Caco-2 (cell line): ENCODE data around the gene PARD6G. TPM values are rescaled to one million over a fixed set of nuclear protein-coding genes. Genes with fewer than 3 reads are reported as not detected.

ENCODE experiments used
- BruUV-seq: library from RNA; stranded (reverse); fragments of 400-500 nt; replicated peaks from 2 replicates; lab custom pipeline; 2021; lab: Mats Ljungman, UMichigan
- CTCF ChIA-PET: fragments of 300-600 bp; sonication (Branson Sonifier 250); formaldehyde crosslinking; loops from one replicate; lab custom pipeline; 2022; ENCODE audit warnings: antibody characterized with exemption; lab: Charles Lee
- POLR2A ChIA-PET: fragments of 300-600 bp; sonication (Branson Sonifier 250); formaldehyde crosslinking; loops from one replicate; lab custom pipeline; 2022; ENCODE audit warnings: antibody characterized with exemption; lab: Charles Lee
- DNase-seq, 2 experiments: peaks; one replicate each; pipeline versions ENCODE4 v3.0.0 to v3.0.0-alpha.2; 2020 to 2022
- H3K27me3 ChIP-seq: replicated peaks from 2 replicates; pipeline ENCODE4 v1.6.0; 2011; ENCODE audit warnings: low read length; ENCODE audit not compliant: control insufficient read depth, insufficient read depth
- H3K36me3 ChIP-seq: 2 replicates; pipeline ENCODE4 v1.5.1; 2011; ENCODE audit warnings: low read length; ENCODE audit not compliant: control insufficient read depth, insufficient read depth
- H3K4me1 ChIP-seq: fragments of 250-450 bp; sonication (Bioruptor Pico); 2 replicates; pipeline ENCODE4 v1.5.1; 2020; ENCODE audit warnings: mild to moderate bottlenecking
- H3K4me3 ChIP-seq: 2 replicates; pipeline ENCODE4 v1.5.1; 2011; ENCODE audit warnings: low read depth, mild to moderate bottlenecking, control low read depth, low read length
- H3K9me3 ChIP-seq: fragments of 250-450 bp; sonication (Bioruptor Pico); 2 replicates; pipeline ENCODE4 v1.5.1; 2020; ENCODE audit warnings: mild to moderate bottlenecking, moderate library complexity
- H3K27ac Mint-ChIP-seq: one replicate; pipeline ENCODE4 v1.8.0; 2022; ENCODE audit warnings: mixed read lengths; ENCODE audit not compliant: unreplicated experiment
- H3K27me3 Mint-ChIP-seq: one replicate; pipeline ENCODE4 v1.8.0; 2022; ENCODE audit warnings: mixed read lengths; ENCODE audit not compliant: insufficient read depth, unreplicated experiment
- H3K36me3 Mint-ChIP-seq: one replicate; pipeline ENCODE4 v1.8.0; 2022; ENCODE audit warnings: mild to moderate bottlenecking, mixed read lengths; ENCODE audit not compliant: insufficient read depth, unreplicated experiment
- H3K4me1 Mint-ChIP-seq: one replicate; pipeline ENCODE4 v1.8.0; 2022; ENCODE audit warnings: low read depth, mixed read lengths; ENCODE audit not compliant: unreplicated experiment
- H3K4me3 Mint-ChIP-seq: one replicate; pipeline ENCODE4 v1.8.0; 2022; ENCODE audit warnings: mild to moderate bottlenecking, moderate library complexity, mixed read lengths; ENCODE audit not compliant: unreplicated experiment
- H3K9me3 Mint-ChIP-seq: one replicate; pipeline ENCODE4 v1.8.0; 2022; ENCODE audit warnings: mixed read lengths; ENCODE audit not compliant: unreplicated experiment
- intact Hi-C: fragments of 100-400 bp; cut with micrococcal nuclease; formaldehyde crosslinking; loops from one replicate; pipeline ENCODE4 v1.10.0; 2022; ENCODE audit not compliant: unreplicated experiment
- total RNA-seq: library from RNA; stranded (reverse); gene quantifications from 2 replicates; pipeline ENCODE4 v1.2.3, GENCODE V29; 2022
- TF ChIP-seq, protein P1 (sequence below), 2 experiments: fragments of 200-600 bp in 1 of 2; IDR thresholded peaks; 1 replicate in 1 of 2; 2 replicates in 1 of 2; pipeline versions ENCODE4 v1.5.1 to v1.8.0; 2011 to 2022; ENCODE audit warnings: antibody characterized with exemption in 1 of 2, control low read depth in 1 of 2, inconsistent platforms in 1 of 2, low read depth in 1 of 2, low read length in 1 of 2, mild to moderate bottlenecking in 1 of 2, moderate library complexity in 1 of 2; ENCODE audit not compliant: insufficient read depth in 1 of 2, severe bottlenecking in 1 of 2, unreplicated experiment in 1 of 2

PARD6G gene
- total RNA-seq, 1 experiment from 2014 or later, result 1.3 TPM

DNA sequence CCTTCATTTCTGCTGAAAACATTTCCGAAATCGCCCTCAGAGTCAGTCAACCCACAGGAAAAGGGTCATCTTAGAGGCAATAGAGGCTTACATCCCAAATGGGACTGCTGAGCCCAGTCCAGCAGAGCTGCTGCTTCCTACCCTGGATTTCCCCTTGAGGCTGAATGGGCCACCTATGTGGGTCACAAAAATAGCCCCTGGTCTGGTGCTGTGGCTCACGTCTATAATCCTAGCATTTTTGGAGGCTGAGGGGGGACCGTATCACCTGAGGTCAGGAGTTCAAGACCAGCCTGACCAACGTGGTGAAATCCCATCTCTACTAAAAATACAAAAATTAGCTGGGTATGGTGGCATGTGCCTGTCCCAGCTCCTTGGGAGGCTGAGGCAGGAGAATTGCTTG lies 88.9 kb downstream of the PARD6G start:
- intact Hi-C loops, result no loop called here
- Mint-ChIP-seq H3K27me3 (no peaks in the 10 kb centered on the region), H3K4me1 (no peaks in the 10 kb centered on the region), H3K27ac (no peak overlapping the region), H3K4me3 (no peak overlapping the region), H3K36me3 (peaks cover 4% of the 10 kb centered on the region), H3K9me3 (no peaks in the 10 kb centered on the region)
- Histone ChIP-seq H3K9me3 (no peaks in the 10 kb centered on the region), H3K36me3 (no peaks in the 10 kb centered on the region), H3K4me1 (no peaks in the 10 kb centered on the region), H3K27me3 (no peaks in the 10 kb centered on the region), H3K4me3 (no peak overlapping the region)
- no TSS peak for BruUV-seq
- no peak for DNase-seq
- ChIA-PET CTCF (no interaction called here), POLR2A (no interaction called here)
- TF ChIP-seq, protein P1, sequence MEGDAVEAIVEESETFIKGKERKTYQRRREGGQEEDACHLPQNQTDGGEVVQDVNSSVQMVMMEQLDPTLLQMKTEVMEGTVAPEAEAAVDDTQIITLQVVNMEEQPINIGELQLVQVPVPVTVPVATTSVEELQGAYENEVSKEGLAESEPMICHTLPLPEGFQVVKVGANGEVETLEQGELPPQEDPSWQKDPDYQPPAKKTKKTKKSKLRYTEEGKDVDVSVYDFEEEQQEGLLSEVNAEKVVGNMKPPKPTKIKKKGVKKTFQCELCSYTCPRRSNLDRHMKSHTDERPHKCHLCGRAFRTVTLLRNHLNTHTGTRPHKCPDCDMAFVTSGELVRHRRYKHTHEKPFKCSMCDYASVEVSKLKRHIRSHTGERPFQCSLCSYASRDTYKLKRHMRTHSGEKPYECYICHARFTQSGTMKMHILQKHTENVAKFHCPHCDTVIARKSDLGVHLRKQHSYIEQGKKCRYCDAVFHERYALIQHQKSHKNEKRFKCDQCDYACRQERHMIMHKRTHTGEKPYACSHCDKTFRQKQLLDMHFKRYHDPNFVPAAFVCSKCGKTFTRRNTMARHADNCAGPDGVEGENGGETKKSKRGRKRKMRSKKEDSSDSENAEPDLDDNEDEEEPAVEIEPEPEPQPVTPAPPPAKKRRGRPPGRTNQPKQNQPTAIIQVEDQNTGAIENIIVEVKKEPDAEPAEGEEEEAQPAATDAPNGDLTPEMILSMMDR (IDR thresholded peaks at IDR 0.05; ENCODE audit: insufficient read depth in 1 of 2, low read depth in 1 of 2, low read length in 1 of 2, severe bottlenecking in 1 of 2, unreplicated experiment in 1 of 2), result no peak

DNA sequence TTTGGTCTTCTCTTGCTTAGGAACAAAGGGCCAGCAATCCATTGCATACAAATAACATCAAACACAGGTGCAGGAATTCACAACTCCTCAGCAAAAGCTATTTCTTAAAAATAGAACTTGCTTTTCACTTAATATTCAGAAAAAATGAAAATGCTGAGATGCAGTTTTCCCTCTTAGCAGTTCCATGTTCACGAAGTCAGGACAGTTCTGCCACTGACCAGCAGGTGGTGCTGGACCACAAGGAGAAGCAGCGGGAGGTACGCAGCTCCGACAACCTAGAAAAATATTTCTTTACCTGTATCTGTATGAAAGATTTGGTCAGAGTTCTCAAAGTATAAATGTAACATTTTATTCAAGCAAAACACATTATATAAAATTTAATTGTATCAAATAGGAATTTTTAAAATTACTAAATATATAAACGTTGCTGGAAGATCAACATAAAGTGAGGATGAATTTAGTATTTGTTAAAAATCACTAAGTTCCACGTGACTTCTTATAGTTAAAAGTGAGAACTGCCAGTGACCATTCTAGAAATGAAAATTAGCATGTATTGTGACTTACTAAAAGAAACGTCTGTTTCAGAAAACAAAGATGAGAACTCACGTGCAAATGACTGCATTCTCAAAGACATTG lies 89.5 kb downstream of the PARD6G start:
- Mint-ChIP-seq H3K36me3 (peaks cover 4% of the 10 kb centered on the region), H3K4me1 (no peaks in the 10 kb centered on the region), H3K9me3 (no peaks in the 10 kb centered on the region), H3K27ac (no peak overlapping the region), H3K4me3 (no peak overlapping the region), H3K27me3 (no peaks in the 10 kb centered on the region)
- Histone ChIP-seq H3K36me3 (no peaks in the 10 kb centered on the region), H3K4me1 (no peaks in the 10 kb centered on the region), H3K27me3 (no peaks in the 10 kb centered on the region), H3K9me3 (no peaks in the 10 kb centered on the region), H3K4me3 (no peak overlapping the region)
- peak; percentile 46 to 62 for DNase-seq
- TF ChIP-seq, protein P1 (IDR thresholded peaks at IDR 0.05; ENCODE audit: insufficient read depth in 1 of 2, low read depth in 1 of 2, low read length in 1 of 2, severe bottlenecking in 1 of 2, unreplicated experiment in 1 of 2), result peak; percentile 70
- BruUV-seq, result no TSS peak
- POLR2A ChIA-PET, result no interaction called here
- intact Hi-C loops, result no loop called here
- CTCF ChIA-PET, result no interaction called here

DNA sequence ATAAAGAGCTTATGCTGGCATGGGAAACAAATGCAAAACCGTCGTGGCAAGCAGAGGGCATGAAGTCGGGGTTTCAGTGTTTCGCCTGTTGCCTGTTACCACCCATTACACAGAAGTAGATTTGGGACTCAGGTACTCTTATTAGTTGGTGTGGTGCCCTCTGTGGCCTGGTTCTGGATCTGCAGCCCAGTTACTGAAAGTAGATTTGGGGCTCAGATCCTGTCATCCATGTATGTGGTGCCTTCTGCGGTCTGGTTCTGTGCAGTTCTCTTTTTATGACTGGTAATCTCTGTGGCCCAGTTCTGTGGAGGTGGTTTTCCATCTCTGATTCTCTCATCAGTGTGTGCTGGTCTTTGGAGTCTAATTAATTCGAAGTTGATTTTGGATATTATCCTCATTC lies 93.0 kb downstream of the PARD6G start:
- no peaks in the 10 kb centered on the region for H3K9me3 ChIP-seq
- H3K4me1 ChIP-seq, result no peaks in the 10 kb centered on the region
- H3K9me3 Mint-ChIP-seq, result no peaks in the 10 kb centered on the region
- no peaks in the 10 kb centered on the region for H3K4me1 Mint-ChIP-seq
- intact Hi-C loops, result no loop called here
- TF ChIP-seq, protein P1 (IDR thresholded peaks at IDR 0.05; ENCODE audit: insufficient read depth in 1 of 2, low read depth in 1 of 2, low read length in 1 of 2, severe bottlenecking in 1 of 2, unreplicated experiment in 1 of 2), result peak; percentile 11 to 26
- H3K27ac Mint-ChIP-seq, result no peak overlapping the region
- H3K4me3 ChIP-seq, result no peak overlapping the region
- peak in 1 of 2 experiments; percentile 2 for DNase-seq
- no peaks in the 10 kb centered on the region for H3K27me3 Mint-ChIP-seq
- no peak overlapping the region for H3K4me3 Mint-ChIP-seq
- no peaks in the 10 kb centered on the region for H3K27me3 ChIP-seq
- no peaks in the 10 kb centered on the region for H3K36me3 ChIP-seq
- no peaks in the 10 kb centered on the region for H3K36me3 Mint-ChIP-seq
- CTCF ChIA-PET, result no interaction called here
- POLR2A ChIA-PET, result no interaction called here
- BruUV-seq, result no TSS peak
